Measurements from ENCODE around the gene ETNK1.

Gene ETNK1

DNA sequence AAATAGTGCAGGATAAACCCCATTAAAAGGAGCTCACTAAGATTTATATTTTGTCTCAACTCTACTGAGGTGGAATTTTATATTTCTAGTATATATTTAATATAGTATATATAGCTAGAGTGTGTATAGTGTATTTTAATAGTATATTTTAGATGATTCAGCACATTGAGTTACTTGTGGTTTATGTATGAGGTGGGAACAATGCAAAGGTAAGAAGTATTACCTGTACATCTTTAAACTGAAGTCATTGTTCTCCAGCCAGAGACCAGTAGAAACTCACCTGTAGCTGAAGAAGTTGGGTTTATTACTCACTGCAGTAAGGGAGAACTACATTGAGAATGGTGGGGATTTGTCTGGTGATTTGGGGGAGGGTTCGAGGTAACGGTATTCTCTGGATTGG is 15.9 kb downstream of the ETNK1 start:
- no peak for DNase-seq

DNA sequence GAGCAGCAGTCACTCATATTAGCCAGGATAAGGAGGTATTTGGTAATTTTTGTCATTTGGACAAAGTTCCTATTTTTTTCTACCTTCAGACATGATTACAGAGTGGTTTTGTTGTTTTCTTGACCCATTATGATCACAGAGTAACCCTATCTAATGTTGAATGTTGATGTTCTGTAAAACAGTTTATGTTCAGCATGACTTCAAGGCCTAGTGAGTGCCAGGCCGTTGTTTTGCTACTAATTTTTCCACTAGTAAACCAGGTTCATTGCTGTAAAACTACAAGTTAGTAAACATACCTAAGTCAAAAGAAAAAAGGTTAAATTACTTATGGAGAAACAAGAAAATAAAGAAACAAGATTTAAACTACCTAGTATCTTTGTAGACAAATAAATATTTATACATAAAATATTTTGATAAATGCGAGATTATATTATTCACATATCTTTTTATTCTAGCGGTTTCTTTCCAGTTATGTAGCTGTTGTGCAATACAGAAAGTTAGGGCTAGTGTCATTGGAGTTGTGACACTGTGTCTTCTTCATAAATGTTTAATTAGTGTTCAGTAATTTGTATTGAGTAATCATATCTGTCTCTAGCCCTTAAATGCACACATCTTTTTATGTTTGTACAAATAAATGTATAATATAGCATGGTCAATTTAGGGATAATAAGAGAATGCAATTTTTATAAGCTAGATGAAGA is 16.5 kb downstream of the ETNK1 start:
- no peak for DNase-seq

- no peak for DNase-seq
Measured at GRCh38 chr12:22648668-22649067, 23.7 kb downstream of the ETNK1 start.

- no peak for DNase-seq
Measured at GRCh38 chr12:22653075-22653474, 28.1 kb downstream of the ETNK1 start.

- no peak for DNase-seq
Measured at GRCh38 chr12:22653791-22654190, 28.8 kb downstream of the ETNK1 start.

DNA sequence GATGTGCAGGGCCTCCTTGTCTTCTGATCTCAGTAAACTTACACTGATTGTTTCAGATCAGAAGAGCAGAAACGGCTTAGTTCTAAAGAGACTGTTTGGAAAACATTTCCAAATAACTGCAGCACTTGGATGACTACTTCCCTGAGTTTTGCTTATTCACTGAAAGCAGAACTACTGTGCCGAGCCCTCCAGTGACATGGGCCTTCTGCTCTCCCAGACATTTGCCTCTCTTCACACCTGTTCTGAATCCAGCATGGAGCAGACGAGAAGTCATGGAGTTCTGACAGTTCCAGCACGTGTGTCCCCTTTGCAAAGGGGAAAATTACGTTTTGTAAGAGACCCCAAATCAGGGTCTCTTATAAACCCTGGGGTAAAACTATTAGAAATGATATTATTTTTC is 31.4 kb downstream of the ETNK1 start:
- no peak for DNase-seq

GRCh38 chr12:22656831-22657230 is 31.9 kb downstream of the ETNK1 start:
- DNase-seq: no peak

- no peak for DNase-seq
Measured at GRCh38 chr12:22657538-22657937, 32.6 kb downstream of the ETNK1 start.

DNA sequence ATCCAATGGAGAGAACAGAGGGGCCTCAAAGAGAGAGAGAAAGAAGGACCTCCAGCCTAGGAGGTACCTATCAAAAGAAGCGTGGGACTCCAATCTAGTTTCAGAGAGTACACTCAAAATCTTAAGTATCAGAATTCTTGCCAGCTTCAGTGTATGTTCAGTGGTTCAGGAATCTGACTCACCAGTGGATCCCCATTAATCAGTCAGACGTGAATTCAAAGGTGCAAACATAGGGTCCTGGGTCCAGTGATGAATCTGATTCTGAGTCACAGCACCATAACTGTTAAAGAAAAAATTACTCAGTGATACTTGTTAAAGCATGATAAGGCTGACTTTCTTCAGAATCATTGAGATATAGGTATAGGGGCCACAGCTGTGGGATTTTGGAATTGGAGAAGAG is 33.2 kb downstream of the ETNK1 start:
- DNase-seq: no peak

- DNase-seq: no peak
Measured at GRCh38 chr12:22662356-22662755, 37.4 kb downstream of the ETNK1 start.

GRCh38 chr12:22665476-22665875 is 40.5 kb downstream of the ETNK1 start:
- no peak for DNase-seq

GRCh38 chr12:22667122-22667521 is 42.2 kb downstream of the ETNK1 start:
- no peak for DNase-seq

DNA sequence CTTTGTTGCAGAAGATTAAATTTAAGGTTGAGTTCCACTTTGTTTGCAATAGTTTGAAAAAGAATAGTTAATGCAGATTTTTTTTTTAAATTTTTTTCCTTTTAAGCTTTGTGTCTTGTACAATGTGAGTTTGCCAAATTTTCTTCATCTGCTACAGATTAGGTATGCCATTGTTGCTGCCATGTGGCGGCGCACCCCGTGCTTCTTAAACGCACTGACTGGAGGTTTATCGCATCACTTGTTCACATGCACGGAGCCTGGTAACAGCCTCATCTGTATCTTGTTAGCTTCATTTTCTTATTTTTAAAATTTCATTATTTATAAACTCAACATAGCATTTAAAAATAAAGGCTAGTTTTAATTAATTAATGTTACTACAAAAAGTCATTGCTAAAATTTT is 43.5 kb downstream of the ETNK1 start:
- DNase-seq: no peak

DNA sequence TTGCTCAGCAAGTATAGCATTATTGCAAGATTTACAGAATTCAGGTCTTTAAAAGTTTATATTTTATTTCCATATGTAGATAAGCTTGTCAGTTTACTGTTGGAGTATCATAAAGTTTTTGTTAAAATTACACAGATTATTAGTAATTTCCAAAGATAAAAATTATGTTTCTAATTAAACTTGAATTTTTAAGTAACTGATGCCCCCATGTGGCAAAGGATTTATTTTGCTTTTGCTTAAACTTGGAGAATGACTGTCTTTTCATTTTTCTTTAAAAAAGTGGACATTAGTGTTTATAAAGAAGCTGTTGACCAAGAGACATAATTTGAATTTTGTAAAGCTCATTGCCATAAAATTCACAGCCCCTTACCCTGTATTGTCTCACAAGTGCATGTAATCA is 45.8 kb downstream of the ETNK1 start:
- DNase-seq: no peak

DNA sequence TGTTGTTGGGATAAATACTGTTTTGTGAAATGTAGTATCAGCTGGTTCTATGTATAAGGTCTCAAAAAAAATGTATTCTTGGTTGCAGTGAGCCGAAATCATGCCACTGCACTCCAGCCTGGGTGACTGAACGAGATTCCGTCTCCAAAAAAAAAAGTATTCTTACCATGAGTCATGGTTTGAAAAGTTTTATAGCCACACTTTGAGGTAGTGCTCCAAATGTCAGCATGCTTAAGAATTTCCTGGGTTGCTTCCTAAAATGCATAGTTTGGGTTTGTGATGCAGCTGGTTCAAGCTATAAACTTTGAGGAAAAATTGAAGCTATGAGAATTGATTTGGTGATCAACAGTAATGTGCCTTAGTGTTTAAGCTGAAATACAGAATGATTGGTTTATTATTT is 48.0 kb downstream of the ETNK1 start:
- no peak for DNase-seq

DNA sequence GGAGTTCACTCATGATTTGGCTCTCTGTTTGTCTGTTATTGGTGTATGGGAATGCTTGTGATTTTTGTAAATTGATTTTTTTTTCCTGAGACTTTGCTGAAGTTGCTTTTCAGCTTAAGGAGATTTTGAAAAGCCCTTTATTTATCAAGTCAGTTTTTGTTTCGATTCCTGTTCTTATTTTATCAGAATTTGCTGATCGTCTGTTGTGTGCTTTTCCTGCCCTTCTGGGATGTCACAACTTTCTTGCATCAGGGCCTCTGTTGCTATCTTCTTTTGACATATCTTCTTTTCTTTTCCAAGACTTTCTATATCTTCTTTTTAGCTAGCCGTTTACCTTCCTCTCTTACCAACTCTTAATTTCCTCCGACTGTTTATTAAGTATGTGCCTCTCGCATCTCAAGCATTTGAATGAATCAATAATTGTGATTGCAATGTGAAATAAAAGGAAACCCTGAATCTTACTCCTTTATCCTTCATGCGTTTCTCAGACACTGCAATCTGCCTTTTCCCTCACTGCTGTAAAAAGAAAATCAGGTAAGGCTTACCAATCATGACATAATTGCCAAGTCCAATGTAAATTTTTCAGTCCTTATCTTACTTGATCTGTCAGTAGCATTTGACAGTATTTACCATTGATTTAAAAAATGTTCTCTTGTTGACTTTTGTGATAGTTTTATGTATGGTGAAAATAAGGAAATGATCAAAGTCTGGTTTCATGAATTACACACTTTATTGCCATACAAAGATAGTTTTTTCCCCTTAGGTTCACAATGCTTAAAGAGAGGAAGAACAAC is 53.0 kb downstream of the ETNK1 start:
- no peak for DNase-seq

DNA sequence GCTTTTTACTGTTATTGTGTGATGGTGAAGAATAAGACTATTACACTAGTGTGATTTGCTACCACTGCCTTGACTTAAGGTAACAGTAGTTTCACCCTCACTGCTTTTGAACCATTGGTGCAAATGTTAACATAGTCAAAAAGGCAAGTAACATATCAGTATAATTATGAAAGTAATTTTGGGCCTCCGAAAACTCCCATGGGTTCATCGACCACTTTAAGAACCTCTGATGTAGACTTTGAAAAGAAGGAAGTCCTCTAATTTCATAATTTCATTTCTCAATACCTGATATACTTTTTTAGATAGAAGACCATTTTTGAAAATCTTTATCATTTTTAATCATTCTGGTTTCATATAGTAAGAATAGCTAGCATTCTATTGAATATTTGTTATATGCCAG is 57.7 kb downstream of the ETNK1 start:
- DNase-seq: no peak

GRCh38 chr12:22683131-22683530 is 58.2 kb downstream of the ETNK1 start:
- DNase-seq: no peak

GRCh38 chr12:22684140-22685118 is 59.5 kb downstream of the ETNK1 start:
- no peak for DNase-seq

- DNase-seq: no peak
Measured at GRCh38 chr12:22686193-22686592, 61.2 kb downstream of the ETNK1 start.

DNA sequence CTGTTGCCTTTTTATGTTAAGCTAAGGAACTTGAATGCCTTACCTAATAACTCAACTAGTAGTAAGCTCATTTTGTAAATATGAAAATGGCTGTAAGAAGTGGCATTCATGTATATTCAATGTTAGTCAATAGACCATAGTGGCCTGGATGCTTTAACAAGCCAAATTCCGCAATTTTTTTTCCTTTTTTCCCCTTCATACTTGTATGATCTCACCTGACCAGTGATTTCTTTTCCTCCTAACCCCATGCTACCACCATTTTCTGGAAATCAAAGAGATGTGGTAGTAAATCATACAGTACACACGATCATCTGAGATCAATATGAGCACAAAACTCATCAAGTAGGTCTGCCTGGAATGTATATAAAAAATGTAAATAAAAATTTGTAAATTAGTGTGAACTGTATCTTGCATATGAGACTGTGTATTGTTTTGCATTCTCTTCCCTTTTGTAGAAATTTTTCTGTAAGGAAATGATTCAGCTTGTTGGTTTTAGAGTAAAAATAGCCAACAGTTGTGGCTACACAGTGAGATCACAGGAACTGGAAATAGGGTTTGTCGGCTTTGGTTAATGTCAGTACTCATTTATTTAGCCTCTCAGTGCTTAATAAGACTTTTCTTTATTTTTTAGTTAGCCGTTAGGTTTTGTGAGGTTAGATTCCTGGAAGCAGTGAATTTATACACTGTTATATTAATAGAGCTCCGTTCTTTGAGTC is 62.5 kb downstream of the ETNK1 start:
- DNase-seq: no peak

DNA sequence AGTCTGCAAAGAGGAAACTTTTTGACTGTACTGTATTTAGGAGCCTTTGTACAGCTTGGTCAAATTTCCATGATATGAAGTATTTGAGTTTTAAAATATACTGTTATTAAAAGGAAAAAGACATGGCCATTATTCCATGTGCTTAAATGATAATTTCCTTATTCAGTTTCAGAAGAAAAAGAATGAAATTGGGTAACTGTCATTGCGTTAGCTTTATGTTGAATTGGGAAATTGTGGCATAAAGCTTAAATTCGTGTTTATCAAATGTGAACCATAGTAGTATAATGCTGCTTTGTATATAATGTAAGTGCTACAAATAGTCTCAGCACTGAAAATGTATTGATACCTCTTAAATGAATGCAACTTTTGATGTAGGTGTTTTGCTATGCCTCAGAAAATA is 64.9 kb downstream of the ETNK1 start:
- no peak for DNase-seq

DNA sequence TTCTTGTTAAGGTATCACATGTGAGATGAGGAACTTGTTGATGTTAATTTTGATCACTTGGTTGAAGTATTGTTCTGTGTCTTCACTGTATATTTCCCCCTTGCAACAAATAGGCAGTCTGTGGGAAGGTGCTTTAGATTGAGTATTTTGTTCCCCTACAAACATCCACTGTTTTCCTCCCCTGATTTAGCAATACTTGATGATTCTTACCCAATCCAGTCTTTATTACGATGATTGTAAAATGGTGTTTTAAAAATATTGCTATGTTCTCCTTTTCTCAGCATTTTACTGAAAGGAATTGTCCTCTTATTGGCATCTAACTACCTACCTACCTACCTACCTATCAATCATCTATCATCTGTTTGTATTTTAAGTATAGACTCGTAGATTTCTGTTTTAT is 66.3 kb downstream of the ETNK1 start:
- DNase-seq: no peak
